ENCODE data around the gene CTDSP2.
"Not testable (repeated sequence)": the region's sequence is repeated elsewhere in the genome, so short reads cannot be mapped to it uniquely, and the experiment has no call there.

CTDSP2 gene

DNA sequence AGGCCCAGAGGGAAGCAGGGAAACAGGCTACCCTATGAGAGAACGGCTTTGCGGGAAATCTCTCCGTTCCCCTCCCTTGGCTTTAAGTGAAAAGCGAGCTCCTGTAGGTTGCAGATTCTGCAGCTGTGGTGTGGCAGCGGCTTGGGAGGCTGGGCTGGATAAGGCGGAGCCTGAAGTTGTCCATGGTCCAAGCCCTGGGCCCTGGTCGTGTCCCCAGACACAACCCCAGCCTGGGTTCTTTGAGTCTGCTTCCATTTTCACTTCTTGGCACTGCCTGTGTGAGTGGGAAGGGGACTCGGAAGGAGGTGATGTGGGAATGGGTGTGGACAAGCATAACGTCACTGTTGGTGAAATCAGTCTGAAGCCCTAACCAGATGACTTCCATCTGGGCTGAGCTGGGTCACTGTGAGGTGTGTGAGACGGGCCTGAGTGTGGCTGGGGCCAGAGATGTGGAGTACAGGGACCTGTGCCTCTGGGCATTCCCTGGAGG is 43.0 kb upstream of the CTDSP2 start:
- Histone ChIP-seq H3K9me3 (ENCODE audit: control insufficient read depth, low read length) (no peaks in the 10 kb centered on the region), H3K27me3 (replicated peaks; ENCODE audit: control insufficient read depth, insufficient read depth, low read length, poor library complexity, severe bottlenecking) (no peaks in the 10 kb centered on the region), H3K4me1 (ENCODE audit: control insufficient read depth, insufficient read depth, low read length, poor library complexity, severe bottlenecking) (peaks cover 26% of the 10 kb centered on the region), H3K27ac (ENCODE audit: insufficient read depth, low read length, poor library complexity, severe bottlenecking) (no peak overlapping the region), H3K4me3 (ENCODE audit: insufficient read depth, low read depth, low read length, poor library complexity, severe bottlenecking) (no peak overlapping the region), H3K36me3 (ENCODE audit: control insufficient read depth, insufficient read depth, low read length) (no peaks in the 10 kb centered on the region)
- no peak for DNase-seq

DNA sequence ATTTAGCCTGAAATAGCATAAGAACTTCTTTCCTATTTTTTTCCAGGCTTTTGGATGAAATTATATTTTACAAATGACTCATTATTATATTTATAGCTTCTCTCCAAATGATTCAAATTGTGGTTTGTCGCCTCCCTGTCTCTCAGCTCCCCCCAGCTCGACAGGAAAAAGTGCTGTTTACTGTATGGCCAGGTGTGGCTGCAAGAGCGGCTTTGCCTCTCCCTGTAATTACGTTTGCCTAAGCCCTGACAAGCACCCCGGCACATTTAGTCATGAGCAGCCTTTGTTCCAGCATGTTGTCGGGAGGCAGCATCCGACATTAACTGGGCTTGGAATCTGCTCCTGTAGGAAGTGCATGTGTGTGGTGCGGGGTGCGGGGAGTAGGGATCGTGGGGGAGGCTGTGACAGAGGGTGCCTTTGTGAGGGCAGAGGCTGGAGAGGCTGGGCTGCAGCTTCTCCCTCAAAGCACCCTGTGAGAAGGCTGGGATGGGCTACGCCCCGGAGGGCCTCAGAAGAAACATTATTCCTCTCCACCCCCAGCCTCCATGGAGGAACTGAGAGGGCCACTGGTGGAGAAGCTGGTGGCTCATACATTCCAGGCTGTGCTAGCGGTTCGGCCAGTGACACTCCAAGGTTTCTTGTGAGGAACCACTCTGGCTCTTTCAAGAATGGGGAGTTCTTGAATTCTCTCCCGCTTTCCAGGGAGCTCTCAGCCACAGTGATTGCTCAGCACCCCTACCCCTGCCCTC is 42.1 kb upstream of the CTDSP2 start:
- Histone ChIP-seq H3K4me1 (ENCODE audit: control insufficient read depth, insufficient read depth, low read length, poor library complexity, severe bottlenecking) (peaks cover 17% of the 10 kb centered on the region), H3K27me3 (replicated peaks; ENCODE audit: control insufficient read depth, insufficient read depth, low read length, poor library complexity, severe bottlenecking) (no peaks in the 10 kb centered on the region), H3K4me3 (ENCODE audit: insufficient read depth, low read depth, low read length, poor library complexity, severe bottlenecking) (peak overlapping the region; percentile 6), H3K36me3 (ENCODE audit: control insufficient read depth, insufficient read depth, low read length) (no peaks in the 10 kb centered on the region), H3K27ac (ENCODE audit: insufficient read depth, low read length, poor library complexity, severe bottlenecking) (no peak overlapping the region), H3K9me3 (ENCODE audit: control insufficient read depth, low read length) (no peaks in the 10 kb centered on the region)
- DNase-seq = no peak

GRCh38 chr12:57887631-57888408 is 41.3 kb upstream of the CTDSP2 start:
- DNase-seq = no peak
- Histone ChIP-seq H3K9me3 (ENCODE audit: control insufficient read depth, low read length) (no peaks in the 10 kb centered on the region), H3K4me1 (ENCODE audit: control insufficient read depth, insufficient read depth, low read length, poor library complexity, severe bottlenecking) (peaks cover 17% of the 10 kb centered on the region), H3K27me3 (replicated peaks; ENCODE audit: control insufficient read depth, insufficient read depth, low read length, poor library complexity, severe bottlenecking) (no peaks in the 10 kb centered on the region), H3K27ac (ENCODE audit: insufficient read depth, low read length, poor library complexity, severe bottlenecking) (no peak overlapping the region), H3K36me3 (ENCODE audit: control insufficient read depth, insufficient read depth, low read length) (no peaks in the 10 kb centered on the region), H3K4me3 (ENCODE audit: insufficient read depth, low read depth, low read length, poor library complexity, severe bottlenecking) (no peak overlapping the region)

DNA sequence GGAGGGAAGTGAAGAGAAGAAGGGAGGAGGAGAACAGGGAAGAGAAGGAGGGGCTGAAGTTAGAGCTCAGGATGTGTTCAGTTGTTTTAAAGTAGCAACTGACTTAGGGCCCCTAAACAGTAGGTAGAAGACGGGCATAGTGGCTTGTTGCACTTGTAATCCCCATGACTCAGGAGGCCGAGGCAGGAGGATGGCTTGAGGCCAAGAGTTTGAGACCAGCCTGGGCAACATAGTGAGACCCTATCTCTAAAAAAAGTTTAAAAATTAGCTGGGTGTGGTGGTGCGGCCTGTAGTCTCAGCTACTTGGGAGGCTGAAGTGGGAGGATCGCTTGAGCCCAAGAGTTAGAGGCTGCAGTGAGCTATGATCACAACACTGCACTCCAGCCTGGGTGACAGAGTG is 40.4 kb upstream of the CTDSP2 start:
- not testable (repeated sequence) for H3K27ac ChIP-seq (ENCODE audit: insufficient read depth, low read length, poor library complexity, severe bottlenecking); H3K27me3 ChIP-seq (replicated peaks; ENCODE audit: control insufficient read depth, insufficient read depth, low read length, poor library complexity, severe bottlenecking); DNase-seq; H3K36me3 ChIP-seq (ENCODE audit: control insufficient read depth, insufficient read depth, low read length); H3K4me3 ChIP-seq (ENCODE audit: insufficient read depth, low read depth, low read length, poor library complexity, severe bottlenecking); H3K9me3 ChIP-seq (ENCODE audit: control insufficient read depth, low read length)
- peaks cover 17% of the 10 kb centered on the region for H3K4me1 ChIP-seq (ENCODE audit: control insufficient read depth, insufficient read depth, low read length, poor library complexity, severe bottlenecking)

DNA sequence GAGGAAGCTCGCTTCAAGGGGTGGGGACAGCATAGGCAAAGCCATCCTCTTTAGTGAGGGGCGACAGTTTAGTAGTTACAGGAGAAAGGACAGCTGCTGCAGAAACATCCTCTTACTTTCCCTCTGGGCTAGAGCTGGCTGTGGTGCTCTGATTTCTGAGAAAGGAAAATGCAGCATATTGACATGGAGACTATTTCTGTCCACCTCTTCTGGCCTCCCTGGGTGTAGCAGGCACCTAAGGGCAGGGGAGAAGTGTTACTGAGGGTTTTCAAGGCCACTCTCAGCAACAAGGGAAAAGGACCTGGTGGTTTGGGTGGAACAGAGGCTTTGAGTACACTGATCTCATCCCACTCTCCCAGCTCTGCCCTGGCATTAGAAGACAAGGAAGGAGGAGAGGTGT is 40.0 kb upstream of the CTDSP2 start:
- Histone ChIP-seq H3K27ac (ENCODE audit: insufficient read depth, low read length, poor library complexity, severe bottlenecking) (no peak overlapping the region), H3K4me3 (ENCODE audit: insufficient read depth, low read depth, low read length, poor library complexity, severe bottlenecking) (no peak overlapping the region), H3K9me3 (ENCODE audit: control insufficient read depth, low read length) (no peaks in the 10 kb centered on the region), H3K27me3 (replicated peaks; ENCODE audit: control insufficient read depth, insufficient read depth, low read length, poor library complexity, severe bottlenecking) (no peaks in the 10 kb centered on the region), H3K4me1 (ENCODE audit: control insufficient read depth, insufficient read depth, low read length, poor library complexity, severe bottlenecking) (peaks cover 17% of the 10 kb centered on the region), H3K36me3 (ENCODE audit: control insufficient read depth, insufficient read depth, low read length) (no peaks in the 10 kb centered on the region)
- DNase-seq = no peak

DNA sequence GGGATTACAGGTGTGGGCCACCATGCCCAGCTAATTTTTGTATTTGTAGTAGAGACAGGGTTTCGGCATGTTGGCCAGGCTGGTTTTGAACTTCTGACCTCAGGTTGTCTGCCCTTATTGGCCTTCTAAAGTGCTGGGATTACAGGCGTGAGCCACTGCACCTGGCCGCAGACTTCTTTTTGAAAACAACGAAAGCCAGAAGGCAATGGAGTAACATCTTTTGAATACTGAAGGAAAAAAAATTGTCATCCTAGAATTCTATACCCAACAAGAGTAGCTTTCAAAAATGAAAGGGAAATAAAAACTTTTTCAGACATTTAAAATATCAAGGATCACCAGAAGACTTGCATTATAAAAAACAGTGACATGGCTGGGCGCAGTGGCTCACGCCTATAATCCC is 38.7 kb upstream of the CTDSP2 start:
- Histone ChIP-seq H3K4me3 (ENCODE audit: insufficient read depth, low read depth, low read length, poor library complexity, severe bottlenecking) (no peak overlapping the region), H3K27me3 (replicated peaks; ENCODE audit: control insufficient read depth, insufficient read depth, low read length, poor library complexity, severe bottlenecking) (no peaks in the 10 kb centered on the region), H3K9me3 (ENCODE audit: control insufficient read depth, low read length) (no peaks in the 10 kb centered on the region), H3K36me3 (ENCODE audit: control insufficient read depth, insufficient read depth, low read length) (no peaks in the 10 kb centered on the region), H3K27ac (ENCODE audit: insufficient read depth, low read length, poor library complexity, severe bottlenecking) (no peak overlapping the region), H3K4me1 (ENCODE audit: control insufficient read depth, insufficient read depth, low read length, poor library complexity, severe bottlenecking) (peaks cover 17% of the 10 kb centered on the region)
- no peak for DNase-seq

- Histone ChIP-seq H3K4me3 (ENCODE audit: insufficient read depth, low read depth, low read length, poor library complexity, severe bottlenecking) (no peak overlapping the region), H3K9me3 (ENCODE audit: control insufficient read depth, low read length) (no peaks in the 10 kb centered on the region), H3K4me1 (ENCODE audit: control insufficient read depth, insufficient read depth, low read length, poor library complexity, severe bottlenecking) (peaks cover 12% of the 10 kb centered on the region), H3K27ac (ENCODE audit: insufficient read depth, low read length, poor library complexity, severe bottlenecking) (no peak overlapping the region), H3K36me3 (ENCODE audit: control insufficient read depth, insufficient read depth, low read length) (no peaks in the 10 kb centered on the region), H3K27me3 (replicated peaks; ENCODE audit: control insufficient read depth, insufficient read depth, low read length, poor library complexity, severe bottlenecking) (no peaks in the 10 kb centered on the region)
- DNase-seq = no peak
Observed at GRCh38 chr12:57883700-57884099, 37.2 kb upstream of the CTDSP2 start.

DNA sequence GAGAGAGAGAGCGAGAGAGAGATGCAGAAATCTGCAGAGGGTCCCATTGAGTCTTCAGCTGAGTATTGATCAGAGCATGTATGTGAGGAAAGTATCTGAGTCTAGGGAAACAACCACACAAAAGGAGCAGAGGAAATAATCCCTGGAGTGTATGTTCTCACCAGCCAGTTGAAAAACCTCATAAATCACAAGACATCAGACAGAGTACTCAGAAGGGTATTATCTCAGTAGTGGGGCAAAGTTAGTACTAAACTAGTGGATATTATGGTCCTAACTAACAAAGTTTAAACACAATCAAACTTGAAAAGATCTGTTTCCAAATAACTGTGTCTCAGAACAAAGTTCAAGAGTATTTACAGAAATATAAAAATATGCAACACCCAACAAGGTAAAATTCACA is 36.5 kb upstream of the CTDSP2 start:
- no peak for DNase-seq
- H3K4me3 ChIP-seq (ENCODE audit: insufficient read depth, low read depth, low read length, poor library complexity, severe bottlenecking) = no peak overlapping the region
- no peaks in the 10 kb centered on the region for H3K9me3 ChIP-seq (ENCODE audit: control insufficient read depth, low read length)
- no peaks in the 10 kb centered on the region for H3K27me3 ChIP-seq (replicated peaks; ENCODE audit: control insufficient read depth, insufficient read depth, low read length, poor library complexity, severe bottlenecking)
- H3K27ac ChIP-seq (ENCODE audit: insufficient read depth, low read length, poor library complexity, severe bottlenecking) = no peak overlapping the region
- peaks cover 7% of the 10 kb centered on the region for H3K4me1 ChIP-seq (ENCODE audit: control insufficient read depth, insufficient read depth, low read length, poor library complexity, severe bottlenecking)
- no peaks in the 10 kb centered on the region for H3K36me3 ChIP-seq (ENCODE audit: control insufficient read depth, insufficient read depth, low read length)

DNA sequence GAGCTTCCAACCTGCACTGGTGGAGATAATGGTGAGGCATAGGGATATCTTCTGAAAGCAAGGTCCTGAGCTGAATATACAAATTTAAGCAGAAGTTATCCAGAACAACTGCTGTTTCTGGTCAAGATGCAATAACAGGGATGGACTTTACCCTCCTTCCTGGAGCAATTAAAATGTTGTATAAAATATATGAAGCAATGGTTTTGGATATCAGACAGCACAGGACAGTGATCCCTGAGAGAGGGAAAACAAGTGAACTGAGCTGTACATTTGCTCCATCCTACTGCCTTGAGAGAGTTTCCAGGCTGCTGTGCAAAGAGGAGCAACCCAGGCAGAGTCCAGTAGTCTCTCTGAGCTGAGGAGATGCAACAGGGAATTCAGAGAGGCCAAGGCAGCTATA is 36.0 kb upstream of the CTDSP2 start:
- Histone ChIP-seq H3K4me3 (ENCODE audit: insufficient read depth, low read depth, low read length, poor library complexity, severe bottlenecking) (no peak overlapping the region), H3K36me3 (ENCODE audit: control insufficient read depth, insufficient read depth, low read length) (no peaks in the 10 kb centered on the region), H3K4me1 (ENCODE audit: control insufficient read depth, insufficient read depth, low read length, poor library complexity, severe bottlenecking) (peaks cover 3% of the 10 kb centered on the region), H3K9me3 (ENCODE audit: control insufficient read depth, low read length) (no peaks in the 10 kb centered on the region), H3K27me3 (replicated peaks; ENCODE audit: control insufficient read depth, insufficient read depth, low read length, poor library complexity, severe bottlenecking) (no peaks in the 10 kb centered on the region), H3K27ac (ENCODE audit: insufficient read depth, low read length, poor library complexity, severe bottlenecking) (no peak overlapping the region)
- DNase-seq = no peak

DNA sequence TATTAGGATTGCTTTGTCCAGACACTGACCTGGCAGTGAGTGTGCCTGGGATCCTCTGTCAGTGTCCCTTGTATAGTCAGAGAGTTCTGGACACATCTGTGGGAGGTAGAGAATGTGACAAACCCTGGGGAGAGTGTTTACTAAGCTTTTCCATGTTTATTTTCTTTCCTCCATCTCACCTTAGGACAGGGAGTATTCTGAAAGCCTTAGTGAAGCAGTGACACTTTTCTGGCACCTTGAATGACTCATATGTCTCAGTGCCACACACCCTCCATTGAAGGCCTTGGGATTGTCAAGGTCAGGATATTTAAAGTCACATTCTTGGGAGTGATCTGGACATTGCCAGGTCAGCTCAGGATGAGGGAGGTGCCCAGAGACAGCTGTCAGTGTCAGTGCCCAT is 34.9 kb upstream of the CTDSP2 start:
- no peaks in the 10 kb centered on the region for H3K36me3 ChIP-seq (ENCODE audit: control insufficient read depth, insufficient read depth, low read length)
- H3K27me3 ChIP-seq (replicated peaks; ENCODE audit: control insufficient read depth, insufficient read depth, low read length, poor library complexity, severe bottlenecking) = no peaks in the 10 kb centered on the region
- no peaks in the 10 kb centered on the region for H3K4me1 ChIP-seq (ENCODE audit: control insufficient read depth, insufficient read depth, low read length, poor library complexity, severe bottlenecking)
- DNase-seq = no peak
- no peaks in the 10 kb centered on the region for H3K9me3 ChIP-seq (ENCODE audit: control insufficient read depth, low read length)
- no peak overlapping the region for H3K27ac ChIP-seq (ENCODE audit: insufficient read depth, low read length, poor library complexity, severe bottlenecking)
- H3K4me3 ChIP-seq (ENCODE audit: insufficient read depth, low read depth, low read length, poor library complexity, severe bottlenecking) = no peak overlapping the region
